Kidney epithelial cell (primary cell): Measurements from ENCODE around the gene PTEN. TPM values are rescaled to one million over a fixed set of nuclear protein-coding genes. Genes with fewer than 3 reads are reported as not detected.

ENCODE experiments used
- DNase-seq: peaks from one replicate; pipeline ENCODE4 v3.0.0-alpha.2; 2010; ENCODE audit warnings: low read depth
- H3K27me3 ChIP-seq: 2 replicates; pipeline ENCODE4 v1.6.0; 2011; ENCODE audit warnings: low read length; ENCODE audit not compliant: control insufficient read depth, insufficient read depth
- H3K36me3 ChIP-seq: 2 replicates; pipeline ENCODE4 v1.5.1; 2011; ENCODE audit warnings: low read length; ENCODE audit not compliant: control insufficient read depth, insufficient read depth
- H3K4me3 ChIP-seq: 2 replicates; pipeline ENCODE4 v1.5.1; 2011; ENCODE audit warnings: low read depth, mild to moderate bottlenecking, control low read depth, low read length
- total RNA-seq: library from RNA; depleted of rRNA; stranded (reverse); fragments of >200 nt; gene quantifications from 2 replicates; pipeline ENCODE4 v1.2.3, GENCODE V29; 2015
- TF ChIP-seq, protein P1 (sequence below): IDR thresholded peaks from 2 replicates; pipeline ENCODE4 v1.5.1; 2011; ENCODE audit warnings: mild to moderate bottlenecking, moderate library complexity, low read length, control low read depth, inconsistent platforms; ENCODE audit not compliant: insufficient read depth, poor library complexity, severe bottlenecking

The PTEN gene
- total RNA-seq, 1 donor from 2014 or later, result 39.3 TPM

DNA sequence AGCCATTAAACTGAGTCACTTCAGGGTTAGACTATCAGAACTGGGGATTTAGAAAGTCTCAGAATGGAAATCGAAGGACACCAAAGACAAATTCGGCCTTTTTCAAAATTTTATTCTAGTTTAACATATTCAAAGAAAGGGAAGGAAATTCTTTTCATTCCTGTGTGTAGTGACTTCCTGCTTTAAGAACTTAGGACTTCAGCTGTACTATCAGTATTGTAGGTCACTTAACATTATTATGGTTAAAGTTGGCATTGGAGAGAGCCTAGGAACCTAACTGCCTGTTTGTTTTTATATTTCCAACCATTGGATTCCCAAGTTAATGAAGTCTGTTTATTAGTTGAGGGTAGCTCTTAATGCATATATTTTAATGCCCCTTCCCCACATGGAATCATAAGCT is 63.7 kb downstream of the PTEN start:
- TF ChIP-seq, protein P1, sequence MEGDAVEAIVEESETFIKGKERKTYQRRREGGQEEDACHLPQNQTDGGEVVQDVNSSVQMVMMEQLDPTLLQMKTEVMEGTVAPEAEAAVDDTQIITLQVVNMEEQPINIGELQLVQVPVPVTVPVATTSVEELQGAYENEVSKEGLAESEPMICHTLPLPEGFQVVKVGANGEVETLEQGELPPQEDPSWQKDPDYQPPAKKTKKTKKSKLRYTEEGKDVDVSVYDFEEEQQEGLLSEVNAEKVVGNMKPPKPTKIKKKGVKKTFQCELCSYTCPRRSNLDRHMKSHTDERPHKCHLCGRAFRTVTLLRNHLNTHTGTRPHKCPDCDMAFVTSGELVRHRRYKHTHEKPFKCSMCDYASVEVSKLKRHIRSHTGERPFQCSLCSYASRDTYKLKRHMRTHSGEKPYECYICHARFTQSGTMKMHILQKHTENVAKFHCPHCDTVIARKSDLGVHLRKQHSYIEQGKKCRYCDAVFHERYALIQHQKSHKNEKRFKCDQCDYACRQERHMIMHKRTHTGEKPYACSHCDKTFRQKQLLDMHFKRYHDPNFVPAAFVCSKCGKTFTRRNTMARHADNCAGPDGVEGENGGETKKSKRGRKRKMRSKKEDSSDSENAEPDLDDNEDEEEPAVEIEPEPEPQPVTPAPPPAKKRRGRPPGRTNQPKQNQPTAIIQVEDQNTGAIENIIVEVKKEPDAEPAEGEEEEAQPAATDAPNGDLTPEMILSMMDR, result no peak
- no peaks in the 10 kb centered on the region for H3K27me3 ChIP-seq
- no peak for DNase-seq
- no peak overlapping the region for H3K4me3 ChIP-seq
- H3K36me3 ChIP-seq, result no peaks in the 10 kb centered on the region

DNA sequence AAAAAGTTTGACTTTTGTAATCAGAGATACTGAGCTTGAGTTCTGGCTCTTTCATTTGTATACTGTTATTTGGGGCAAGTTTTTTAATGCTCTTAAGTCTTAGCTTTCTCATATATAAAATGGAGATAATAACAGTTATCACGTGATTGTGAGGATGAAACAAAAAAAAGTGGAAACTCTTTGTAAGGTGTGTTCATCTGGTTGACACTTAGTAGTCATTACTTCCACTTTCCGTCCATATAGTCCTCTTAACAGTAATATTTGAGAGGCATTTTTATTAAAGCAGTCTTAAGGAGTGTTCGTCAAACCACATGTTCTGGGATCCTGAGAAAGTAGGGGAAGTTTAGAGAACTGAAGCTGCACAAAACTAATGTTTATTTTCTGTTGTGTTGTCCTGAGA is 65.6 kb downstream of the PTEN start:
- no peak overlapping the region for H3K4me3 ChIP-seq
- no peaks in the 10 kb centered on the region for H3K27me3 ChIP-seq
- no peak for DNase-seq
- TF ChIP-seq, protein P1, result no peak
- no peaks in the 10 kb centered on the region for H3K36me3 ChIP-seq

DNA sequence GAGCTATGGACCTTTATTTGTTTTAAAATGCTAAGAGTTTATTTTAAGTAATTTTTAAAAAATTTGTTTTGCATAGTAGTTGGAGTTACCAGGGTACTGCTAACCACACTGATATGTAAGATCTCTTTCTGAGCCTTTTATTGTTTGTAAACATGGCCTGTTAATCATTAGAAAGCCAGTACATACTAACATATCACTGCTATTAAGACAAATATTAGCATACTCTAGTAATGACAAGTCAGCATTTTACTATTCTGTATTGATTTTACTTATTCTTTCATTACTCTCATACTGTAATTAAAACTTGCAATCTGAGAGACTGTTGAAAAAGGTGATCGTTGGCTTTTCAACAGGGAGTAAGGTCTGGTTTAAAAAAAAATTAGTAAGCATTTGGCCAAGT is 66.7 kb downstream of the PTEN start:
- TF ChIP-seq, protein P1, result no peak
- Histone ChIP-seq H3K36me3 (no peaks in the 10 kb centered on the region), H3K4me3 (no peak overlapping the region), H3K27me3 (no peaks in the 10 kb centered on the region)
- no peak for DNase-seq

DNA sequence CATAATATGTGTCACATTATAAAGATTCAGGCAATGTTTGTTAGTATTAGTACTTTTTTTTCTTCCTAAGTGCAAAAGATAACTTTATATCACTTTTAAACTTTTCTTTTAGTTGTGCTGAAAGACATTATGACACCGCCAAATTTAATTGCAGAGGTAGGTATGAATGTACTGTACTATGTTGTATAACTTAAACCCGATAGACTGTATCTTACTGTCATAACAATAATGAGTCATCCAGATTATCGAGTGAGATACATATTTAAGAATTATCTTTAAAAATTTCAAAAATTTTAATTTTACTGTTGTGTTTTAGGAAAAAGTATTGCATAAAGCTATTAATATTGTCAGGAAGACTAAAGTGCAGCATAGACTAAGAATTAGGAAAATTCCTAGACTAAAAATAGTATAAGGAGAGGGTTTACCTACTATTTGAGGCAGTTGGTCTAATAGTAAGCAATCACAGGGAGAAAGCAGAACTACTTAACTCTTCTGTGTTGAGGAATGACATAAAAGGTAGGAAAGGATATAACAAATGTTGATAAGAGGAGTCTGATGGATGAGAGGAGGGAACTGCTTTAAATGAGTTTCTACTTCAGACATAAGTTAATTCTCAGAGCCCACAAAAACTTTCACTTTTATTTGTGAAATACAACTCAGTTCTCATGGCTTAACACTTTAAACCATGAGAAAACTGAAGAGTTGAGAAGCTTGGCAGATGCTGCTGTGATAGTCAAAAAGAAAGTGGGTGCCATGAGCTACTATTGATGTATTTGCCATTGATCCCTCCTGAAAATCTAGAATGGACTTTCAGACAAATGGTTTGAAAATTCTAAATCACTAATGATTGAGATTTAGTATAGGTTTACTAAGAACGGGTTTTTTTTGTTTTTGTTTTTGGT is 67.8 kb downstream of the PTEN start:
- TF ChIP-seq, protein P1, result no peak
- Histone ChIP-seq H3K4me3 (no peak overlapping the region), H3K27me3 (no peaks in the 10 kb centered on the region), H3K36me3 (no peaks in the 10 kb centered on the region)
- no peak for DNase-seq

DNA sequence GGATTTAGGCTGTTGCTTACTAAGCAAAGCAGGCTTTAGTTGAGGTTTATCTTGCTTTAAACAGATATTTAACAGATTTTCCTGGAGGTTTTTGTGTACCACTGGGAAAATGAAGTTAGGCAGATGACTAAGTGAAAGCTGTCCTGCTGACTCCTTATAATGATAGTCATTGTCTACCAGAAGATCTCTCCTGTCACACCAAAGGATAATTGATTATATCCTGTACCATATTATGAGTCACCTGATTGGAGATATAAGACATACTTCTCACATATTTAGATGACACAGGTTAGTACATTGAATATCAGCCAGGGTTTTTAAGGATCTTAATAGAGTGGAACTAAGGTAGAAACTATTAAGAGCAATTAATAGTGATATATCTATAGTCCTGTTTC is 68.4 kb downstream of the PTEN start:
- Histone ChIP-seq H3K36me3 (no peaks in the 10 kb centered on the region), H3K27me3 (no peaks in the 10 kb centered on the region), H3K4me3 (no peak overlapping the region)
- no peak for DNase-seq
- TF ChIP-seq, protein P1, result no peak
